IPS-11a (cell line): Measurements from ENCODE around the gene GRPEL2.
A peak's percentile ranks its signal among the peaks of the same experiment; 100 is the strongest.

Source experiments
- H3K4me3 ChIP-seq: one replicate; pipeline ENCODE4 v1.5.1; 2013; ENCODE audit warnings: low read depth, low read length, control low read depth

Gene GRPEL2, protein sequence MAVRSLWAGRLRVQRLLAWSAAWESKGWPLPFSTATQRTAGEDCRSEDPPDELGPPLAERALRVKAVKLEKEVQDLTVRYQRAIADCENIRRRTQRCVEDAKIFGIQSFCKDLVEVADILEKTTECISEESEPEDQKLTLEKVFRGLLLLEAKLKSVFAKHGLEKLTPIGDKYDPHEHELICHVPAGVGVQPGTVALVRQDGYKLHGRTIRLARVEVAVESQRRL

DNA sequence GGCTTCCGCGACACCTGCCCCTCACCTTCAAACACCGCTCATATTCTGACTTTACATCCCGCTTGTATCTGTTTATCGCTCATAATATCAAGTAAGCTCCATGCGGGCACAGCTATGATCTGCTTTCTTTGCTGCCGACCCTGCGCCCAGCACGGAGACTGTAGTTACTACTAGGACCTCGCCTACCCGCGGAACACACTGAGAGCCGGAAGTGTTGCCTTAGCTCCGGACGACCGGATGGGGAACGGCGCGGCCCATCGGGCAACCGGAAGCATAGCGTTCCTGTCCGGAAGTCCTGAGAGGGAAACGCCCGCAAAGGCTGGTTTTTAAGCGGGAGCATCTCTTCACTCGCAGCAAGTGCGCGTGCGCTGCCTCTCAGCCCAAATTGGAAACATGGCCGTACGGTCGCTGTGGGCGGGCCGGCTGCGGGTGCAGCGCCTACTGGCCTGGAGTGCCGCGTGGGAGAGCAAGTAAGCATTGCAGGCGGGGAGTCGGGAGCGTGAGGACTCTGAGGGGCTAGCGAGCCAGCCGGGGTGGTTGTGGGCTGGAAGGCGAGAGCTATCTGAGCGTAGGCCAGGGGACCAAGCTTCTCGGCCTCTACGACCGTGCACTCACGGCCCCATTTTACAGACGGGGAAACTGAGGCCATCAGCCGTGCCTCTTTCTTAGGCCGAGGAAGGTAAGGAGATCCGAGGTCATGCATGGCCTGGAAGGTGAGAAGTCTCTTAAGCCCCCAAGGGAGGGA is at the start of gene GRPEL2:
Gene GRPEL2, plus strand, starts transcription at position 353 of the 745 bp plus-strand sequence. Its CDS starts 41 bp downstream, at position 394.
- H3K4me3 ChIP-seq: peak within 1 kb of the TSS; percentile 96

DNA sequence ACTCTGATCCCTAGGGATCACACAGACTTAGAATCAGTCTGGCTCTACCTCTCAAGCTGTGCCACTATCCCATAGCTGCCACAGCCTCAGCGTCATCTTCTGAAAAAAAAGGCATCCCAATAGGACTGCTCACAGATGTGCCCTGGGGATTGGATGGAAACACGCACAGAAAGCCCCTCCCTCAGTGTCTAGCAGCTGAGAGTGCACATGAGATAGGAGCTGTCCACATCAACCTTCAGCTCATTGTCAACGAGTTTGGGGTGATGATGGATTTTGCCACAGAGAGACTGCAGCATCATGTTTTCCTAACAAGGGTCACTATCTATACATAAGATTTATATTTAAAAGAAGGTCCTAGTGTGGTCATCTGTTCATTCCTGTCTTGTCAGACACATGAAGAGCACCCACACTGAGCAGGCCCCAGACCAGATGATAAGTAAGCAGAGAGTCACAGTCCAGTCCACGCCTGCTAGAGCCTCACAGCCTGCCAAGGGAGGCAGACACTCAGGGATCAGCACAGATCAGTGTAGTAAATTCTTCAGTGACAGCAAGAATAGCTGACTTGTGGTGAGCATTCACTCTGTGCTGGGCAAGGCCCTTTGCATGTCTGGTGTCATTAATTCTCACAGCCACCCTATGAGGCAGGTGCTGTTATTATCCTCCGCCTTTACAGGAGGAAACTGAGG is 47.8 kb upstream of the GRPEL2 start:
- H3K4me3 ChIP-seq: no peak overlapping the region

DNA sequence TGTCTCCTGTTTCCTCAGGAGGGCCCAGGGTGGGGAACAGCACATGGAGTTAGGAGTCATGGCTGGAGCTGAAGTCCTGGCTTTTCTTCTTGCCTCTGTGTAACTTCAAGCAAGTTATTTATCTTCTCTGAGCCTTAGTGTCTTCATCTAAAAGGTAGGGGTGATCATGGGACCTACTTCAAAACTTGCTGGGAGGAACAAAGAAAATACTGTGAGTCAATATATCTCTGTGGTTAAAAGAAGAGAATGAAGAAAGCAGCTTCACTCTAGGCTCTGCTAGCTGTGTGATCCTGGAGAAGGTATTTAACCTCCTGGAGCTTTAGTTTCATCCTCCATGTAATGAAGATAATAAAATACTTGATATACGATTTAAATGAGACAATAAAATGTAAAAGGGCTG is 47.1 kb upstream of the GRPEL2 start:
- H3K4me3 ChIP-seq: no peak overlapping the region

DNA sequence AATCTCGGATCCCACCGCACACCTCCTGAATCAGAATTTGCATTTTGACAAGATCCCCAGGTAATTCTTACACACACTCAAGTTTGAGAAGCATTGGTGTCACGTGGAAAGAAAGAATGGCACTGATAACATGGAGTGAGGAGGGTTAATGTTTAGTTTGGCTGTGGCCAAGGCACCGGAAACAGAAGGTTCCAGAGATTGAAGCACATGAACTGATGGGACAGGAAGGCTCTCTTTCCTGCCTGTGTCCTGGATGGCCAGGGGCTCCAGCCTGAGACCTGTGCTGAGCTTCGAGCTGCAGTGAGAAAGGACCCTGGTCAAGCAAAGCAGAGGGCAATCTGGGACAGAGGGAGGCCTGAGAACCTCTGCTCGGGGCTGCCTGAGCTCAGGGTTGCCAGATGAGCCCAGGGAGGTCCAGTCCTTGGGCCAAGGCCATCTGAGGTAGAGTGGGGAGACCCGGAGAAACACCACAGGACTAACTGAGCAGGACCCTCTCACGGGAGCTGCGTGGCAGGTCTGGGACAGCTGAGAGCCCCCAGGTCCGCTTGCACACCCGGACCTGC is 46.4 kb upstream of the GRPEL2 start:
- no peak overlapping the region for H3K4me3 ChIP-seq

DNA sequence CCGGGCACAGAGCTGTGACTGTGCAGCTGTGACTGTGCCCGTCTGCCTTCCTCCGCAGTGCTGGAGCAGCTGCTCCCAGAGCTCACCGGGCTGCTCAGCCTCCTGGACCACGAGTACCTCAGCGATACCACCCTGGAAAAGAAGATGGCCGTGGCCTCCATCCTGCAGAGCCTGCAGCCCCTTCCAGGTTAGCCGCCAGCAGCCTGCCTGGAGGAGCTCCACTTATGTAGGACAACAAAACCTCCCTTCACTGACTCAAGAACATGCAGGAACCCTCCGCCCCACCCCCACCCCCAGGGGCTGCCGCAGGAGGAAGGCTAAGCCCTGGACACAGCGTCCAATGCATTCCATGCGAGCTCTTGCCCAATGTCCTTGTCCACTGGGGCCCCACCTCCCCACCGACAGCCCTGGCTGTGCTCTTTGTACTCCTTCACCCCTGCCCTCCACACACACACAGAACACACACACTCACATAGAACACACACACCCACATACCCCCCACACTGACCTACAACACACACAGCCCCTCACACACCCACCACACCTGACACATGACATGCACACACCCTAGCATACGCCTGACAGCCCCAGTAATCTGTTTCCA is 45.7 kb upstream of the GRPEL2 start:
- H3K4me3 ChIP-seq: no peak overlapping the region

DNA sequence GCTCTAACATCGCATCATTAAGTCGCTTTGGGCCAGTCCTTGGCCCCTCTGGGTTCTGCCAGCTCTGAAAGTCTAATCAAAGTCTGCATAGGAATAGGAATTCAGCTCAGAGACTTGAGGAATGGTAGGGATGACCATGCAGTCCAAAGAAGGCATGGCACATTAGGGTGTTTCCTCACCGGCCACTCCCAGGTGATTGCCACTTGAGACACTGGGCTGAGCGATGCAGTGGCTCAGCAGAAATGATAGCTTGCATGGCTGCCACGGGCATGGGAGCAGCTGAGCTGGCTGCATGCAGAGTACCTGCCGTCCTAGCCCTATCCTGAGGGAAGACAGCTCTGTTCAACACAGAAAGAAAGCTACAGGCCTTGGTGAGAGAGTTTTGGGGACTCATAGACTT is 44.9 kb upstream of the GRPEL2 start:
- no peak overlapping the region for H3K4me3 ChIP-seq

DNA sequence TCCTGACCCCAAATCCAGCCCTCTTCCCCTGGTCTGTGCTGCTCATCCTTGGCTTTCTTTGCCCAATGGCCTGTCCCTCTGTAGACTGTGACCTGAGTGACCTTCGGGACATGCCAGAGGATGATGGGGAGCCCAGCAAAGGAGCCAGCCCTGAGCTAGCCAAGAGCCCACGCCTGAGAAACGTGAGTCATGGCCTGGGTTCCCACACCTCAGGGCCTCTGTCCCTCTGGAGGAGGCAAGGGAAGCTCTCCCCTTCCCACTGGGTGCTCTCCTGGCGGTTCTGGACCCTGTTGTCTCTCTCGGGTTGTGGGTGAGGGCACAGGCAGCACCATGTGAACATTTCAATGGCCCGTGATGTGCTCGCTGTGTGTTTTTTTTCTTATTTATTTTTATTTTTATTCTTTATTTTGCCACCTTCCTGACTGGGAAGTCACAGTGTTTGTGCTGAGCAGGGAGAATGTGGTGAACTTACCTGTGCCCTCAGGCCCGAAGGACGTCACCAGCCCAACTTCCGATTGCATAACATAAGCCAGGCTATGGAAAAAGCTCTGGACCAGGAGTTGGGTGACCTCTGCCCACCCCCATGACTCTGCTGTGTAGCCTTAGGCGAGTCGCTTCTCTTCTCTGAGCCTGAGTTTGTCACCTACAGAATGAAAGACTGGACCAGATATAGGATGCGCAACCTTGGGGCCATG is 44.1 kb upstream of the GRPEL2 start:
- no peak overlapping the region for H3K4me3 ChIP-seq

DNA sequence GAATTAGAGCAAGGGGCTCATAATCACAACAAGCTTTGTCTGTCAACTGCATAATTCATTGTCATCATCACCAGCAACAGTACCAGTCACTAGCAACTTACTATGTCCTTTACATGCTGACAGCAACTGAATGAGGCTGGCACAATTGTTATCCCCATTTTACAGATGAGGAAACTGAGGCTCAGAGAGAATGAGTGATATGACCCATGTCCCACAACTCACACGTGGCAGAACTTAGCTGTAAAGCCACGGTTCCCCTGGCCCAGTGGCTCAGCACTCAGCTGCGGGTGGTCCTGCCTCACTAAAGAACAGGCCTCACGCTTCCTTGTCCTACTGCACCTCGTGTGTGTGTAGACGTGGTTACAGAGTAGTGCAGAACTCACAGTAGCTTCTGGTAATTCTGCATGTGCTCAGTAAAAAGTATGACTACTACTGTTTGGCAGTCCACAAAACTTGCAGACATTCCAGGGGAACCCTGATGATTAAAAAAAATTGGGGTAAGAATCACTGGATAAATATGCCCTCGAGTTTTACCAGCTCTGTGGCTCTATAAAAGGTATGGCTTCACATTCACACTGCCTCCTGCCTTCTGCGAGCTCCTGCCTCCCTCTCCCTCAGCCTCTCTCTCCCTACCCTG is 43.4 kb upstream of the GRPEL2 start:
- no peak overlapping the region for H3K4me3 ChIP-seq

DNA sequence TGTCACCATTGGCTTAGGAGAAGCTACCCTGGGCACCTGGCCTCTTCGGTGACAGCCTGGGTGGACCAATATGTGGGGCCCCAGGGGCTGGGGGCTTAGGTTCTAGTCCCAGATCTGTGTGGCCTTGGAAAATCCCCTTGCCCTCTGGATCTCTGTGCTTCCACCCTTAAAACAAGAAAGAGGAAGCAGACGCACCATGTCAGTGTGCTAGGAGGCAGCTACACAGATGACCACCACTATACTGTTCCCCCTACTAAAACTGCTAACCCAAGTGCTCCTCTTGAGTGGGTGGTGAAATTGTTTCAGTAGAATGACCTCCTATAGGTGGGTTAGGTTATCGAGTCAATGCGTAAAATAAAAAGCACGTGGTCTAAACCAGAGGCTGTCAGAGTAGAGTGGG is 42.7 kb upstream of the GRPEL2 start:
- no peak overlapping the region for H3K4me3 ChIP-seq

DNA sequence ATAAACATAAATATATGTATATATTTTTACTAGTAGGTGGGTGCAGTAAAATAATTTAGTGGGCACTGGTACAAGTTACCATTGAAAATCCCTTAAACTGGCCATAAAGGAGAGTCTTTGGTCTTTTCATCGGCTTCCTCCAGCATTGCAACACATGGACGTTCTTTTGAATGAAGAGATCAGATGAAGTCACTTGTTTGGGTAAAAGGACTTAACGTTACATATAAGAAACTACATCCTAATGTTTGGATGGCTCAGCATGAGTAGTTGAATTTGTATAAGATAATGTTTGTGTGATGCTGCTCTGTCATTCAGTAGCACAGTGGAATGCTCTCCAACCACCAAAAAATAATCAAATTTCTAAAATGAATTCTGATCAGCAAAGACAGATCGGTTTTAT is 42.1 kb upstream of the GRPEL2 start:
- H3K4me3 ChIP-seq: no peak overlapping the region

DNA sequence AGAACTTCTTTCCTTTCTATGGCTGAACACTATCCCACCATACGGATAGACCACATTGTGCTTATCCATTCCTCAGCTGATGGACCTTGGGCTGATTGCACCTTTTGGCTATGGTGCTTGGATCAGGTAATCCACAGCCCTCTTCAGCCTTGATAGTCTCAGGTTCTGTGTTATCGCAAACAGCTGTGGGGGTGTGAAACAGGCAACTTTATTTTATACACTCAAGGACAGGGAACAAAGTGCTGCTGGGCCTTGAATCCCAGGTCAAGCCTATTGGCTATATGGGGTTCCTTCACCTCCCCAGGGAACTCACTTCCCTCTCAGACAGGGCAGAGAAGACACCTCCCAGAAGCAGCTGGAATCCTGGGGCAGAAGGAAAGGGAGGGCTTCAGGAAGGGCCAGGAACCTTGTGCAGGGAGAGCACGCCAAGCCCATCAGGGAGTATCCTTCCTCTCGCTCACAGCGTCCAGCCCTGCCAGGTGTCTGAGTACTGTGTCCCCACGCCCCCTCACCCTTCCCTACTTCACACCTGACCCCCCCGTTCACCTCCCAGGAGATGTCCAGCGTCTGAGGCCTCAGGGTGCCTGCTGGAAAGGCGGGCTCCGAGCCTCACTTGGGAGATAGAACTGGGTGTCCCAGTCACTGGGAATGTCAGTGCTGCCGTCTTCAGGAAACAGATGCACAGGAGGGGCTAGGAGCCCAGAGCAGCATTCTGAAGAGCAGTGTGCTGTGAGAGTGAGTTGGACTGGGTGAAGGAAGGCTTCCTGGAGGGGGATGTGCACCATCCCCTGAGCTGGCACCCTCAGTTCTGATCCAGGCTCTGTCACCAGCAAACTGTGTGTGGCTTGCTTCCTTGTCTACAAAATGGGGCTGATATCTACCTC is 40.9 kb upstream of the GRPEL2 start:
- H3K4me3 ChIP-seq: no peak overlapping the region

DNA sequence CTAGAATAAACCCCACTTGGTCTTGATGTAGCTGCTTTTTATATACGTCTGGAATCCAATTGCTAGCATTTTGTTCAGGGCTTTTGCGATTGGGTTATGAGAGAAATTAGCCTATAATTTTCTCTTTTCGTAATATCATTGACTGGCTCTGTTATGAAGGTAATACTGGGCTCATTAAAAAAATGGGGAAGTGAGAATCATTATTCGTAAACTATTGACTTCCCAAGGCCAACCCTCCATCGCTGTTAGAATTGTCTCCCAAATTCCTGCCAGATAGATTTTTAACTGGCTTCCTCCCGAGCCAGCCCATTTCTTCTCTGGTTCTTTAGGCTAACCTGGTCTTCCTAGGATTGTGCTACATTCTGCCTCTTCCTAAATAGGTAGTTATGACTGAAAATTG is 35.9 kb upstream of the GRPEL2 start:
- H3K4me3 ChIP-seq: no peak overlapping the region

DNA sequence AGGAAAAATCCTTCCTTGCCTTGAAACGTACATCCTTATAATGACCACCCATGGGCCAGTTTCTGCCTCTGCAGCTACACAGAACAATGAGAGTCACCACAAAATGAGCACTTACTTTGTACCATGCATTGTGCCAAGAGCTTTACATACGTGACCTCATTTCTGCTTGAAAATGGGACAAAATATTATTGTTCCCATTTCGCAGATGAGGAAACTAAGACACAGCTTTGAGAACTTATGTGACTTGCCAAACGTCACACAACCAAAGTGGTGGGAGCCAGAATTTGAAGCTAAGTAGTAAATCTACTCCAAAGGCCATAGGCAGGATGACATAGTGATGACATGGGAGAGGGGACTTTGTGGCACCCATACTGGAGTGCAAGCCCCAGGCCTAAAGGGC is 34.8 kb upstream of the GRPEL2 start:
- no peak overlapping the region for H3K4me3 ChIP-seq

DNA sequence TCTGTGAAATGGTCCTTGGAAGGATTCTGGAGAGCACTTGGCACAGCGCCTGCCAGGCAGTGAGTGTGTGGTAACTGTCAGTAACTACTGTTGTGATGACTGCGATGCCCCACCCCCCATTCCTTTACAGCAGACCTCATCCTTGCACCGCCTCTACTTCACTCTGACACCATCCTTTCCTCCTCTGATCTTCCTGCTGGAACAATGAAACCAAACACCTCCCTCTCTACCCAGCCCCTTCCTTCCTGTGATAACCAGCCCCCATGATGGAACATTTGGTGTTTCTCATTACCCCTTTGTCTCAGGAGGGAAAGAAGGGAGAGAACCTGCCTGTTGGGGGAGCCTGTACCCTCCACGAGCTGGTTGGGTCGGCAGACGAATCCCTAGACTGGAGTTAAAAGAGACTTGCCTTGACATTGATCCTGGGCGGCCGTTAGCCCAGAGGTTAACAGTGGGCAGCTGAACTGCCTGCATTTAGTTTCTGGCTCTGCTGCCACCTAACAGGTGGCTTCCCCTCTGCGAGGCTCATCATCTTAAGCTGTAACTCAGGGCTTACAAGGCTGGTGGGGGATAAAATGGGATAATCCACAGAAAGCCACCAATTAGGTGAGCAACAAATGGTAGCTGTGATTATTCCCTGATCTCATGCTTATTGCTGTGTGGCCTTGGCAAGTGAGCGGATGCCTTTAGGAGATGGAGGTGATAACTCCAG is 34.2 kb upstream of the GRPEL2 start:
- H3K4me3 ChIP-seq: no peak overlapping the region

DNA sequence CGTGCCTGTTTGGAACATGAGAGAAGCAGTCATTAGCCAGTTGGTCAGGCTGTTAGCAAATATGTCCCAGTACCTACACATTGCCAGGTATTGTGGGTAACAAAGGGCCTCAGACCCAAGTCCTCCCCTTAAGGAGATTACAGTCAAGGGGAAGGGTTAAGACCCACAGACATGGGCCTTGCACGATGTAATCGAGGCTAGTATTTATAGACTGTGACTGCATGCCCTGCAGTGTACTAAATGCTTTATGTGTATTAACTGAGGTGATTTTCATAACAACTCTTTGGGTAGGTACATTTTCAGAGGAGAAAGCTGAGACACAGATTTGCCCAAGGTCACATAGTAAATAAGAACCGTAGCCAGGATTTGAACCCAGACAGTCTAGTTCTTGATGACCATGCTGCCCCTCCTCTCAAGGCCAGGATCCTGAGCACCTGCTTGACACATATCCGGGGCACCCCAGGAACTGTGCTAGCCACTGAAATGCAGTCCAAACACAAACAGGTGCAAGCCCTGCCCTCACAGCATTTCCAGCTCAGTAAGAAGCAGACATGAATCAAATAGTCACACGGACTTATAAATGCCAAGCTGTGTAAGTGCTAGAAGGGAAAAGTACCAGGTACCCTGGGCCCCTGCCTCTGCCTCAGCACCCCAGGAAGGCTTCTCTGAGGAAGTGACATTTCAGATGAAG is 32.0 kb upstream of the GRPEL2 start:
- no peak overlapping the region for H3K4me3 ChIP-seq

DNA sequence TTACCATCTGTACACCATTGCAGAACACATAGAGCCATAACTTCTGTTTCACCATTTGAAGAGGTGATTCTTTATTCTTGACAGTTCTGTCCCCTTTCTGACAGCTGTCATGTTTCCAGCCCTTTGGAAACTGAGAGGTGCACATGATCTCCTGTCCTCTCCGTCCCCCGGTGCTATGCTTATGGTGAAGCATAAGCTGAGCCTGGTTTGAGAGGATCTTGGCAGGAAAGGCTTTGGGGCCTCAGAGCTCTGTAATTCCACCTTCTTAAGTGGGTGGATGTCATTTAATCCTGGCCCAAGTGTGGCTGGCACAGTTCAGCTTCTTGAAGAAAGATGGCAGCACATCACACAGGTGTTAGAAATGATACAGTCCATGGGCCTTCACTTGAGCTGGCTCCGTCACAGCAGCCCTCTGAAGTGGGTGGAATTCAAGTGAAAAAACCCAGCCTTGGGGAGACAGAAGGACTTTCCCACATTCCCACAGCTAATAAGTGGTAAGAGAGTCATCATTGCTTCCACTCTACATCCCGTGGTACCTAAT is 30.7 kb upstream of the GRPEL2 start:
- H3K4me3 ChIP-seq: no peak overlapping the region

DNA sequence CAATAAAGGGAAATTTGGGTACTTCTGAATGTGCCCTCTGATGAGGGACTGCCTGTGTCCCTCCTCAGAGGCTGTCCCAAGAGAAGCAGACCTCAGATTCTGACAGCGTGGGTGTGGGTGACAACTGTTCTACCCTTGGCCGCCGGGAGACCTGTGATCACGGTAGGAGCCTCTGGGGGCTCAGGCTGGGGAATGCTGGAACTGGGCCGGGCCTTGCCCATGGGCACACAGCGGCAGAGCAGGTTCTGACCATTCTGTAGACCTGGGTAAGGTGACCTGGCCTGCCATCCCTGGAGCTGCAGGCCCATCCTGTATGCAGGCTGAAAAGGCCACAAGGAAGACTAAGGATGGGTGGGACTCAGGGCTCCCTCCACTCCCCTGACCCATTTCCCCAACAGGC is 29.5 kb upstream of the GRPEL2 start:
- no peak overlapping the region for H3K4me3 ChIP-seq
